ENCODE measurements around the gene PWP2. TPM values are rescaled to one million over a fixed set of nuclear protein-coding genes. Genes with fewer than 3 reads are reported as not detected.
"Not testable (repeated sequence)": the region's sequence is repeated elsewhere in the genome, so short reads cannot be mapped to it uniquely, and the experiment has no call there.

PWP2 gene
- total RNA-seq, 1 donor from 2014 or later: 3.6 TPM

- not testable (repeated sequence) for DNase-seq (ENCODE audit: low spot score)
Measured at GRCh38 chr21:44163167-44163653, 56.0 kb downstream of the PWP2 start.

DNA sequence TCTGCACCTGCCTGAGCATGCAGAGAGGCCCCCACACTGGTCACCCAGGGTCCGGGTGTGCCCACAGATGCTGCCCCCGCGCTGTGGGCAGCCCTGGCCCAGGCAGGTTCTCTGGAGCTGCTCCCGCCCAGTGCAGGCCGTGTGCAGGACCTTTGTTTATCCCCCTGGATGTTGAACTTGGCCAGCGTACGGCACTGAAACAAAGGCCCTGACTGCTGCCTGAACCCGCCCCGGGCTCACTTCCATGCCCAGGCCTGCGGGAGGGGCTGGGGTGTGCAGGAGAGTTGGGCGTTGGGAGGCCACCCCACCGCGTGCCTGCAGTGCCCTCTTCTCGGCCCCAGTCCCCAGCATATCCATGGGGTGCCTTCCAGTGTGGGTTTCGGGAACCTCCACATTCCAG lies 58.7 kb downstream of the PWP2 start:
- not testable (repeated sequence) for DNase-seq (ENCODE audit: low spot score)

- DNase-seq (ENCODE audit: low spot score): not testable (repeated sequence)
Measured at GRCh38 chr21:44167527-44167926, 60.3 kb downstream of the PWP2 start.

DNA sequence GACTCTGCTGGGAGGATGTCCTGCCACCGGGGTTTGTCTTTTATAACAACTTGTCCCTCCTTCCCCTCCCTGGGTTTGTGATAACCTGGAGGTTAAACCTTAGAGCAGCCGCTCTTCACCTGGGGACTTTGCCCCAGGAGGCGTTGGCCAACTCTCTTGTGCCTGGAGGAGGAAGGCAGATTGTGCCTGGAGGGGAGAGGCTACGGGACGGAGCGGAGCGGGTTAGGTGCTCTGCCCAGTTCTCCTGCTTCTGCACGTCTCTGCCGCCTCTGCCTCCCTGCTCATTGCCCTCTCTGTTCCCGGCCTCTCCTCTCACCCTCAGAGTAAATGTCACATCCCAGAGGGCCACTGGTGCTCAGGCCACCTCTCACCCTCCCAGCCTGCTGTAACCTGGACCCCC lies 63.1 kb downstream of the PWP2 start:
- not testable (repeated sequence) for DNase-seq (ENCODE audit: low spot score)

- not testable (repeated sequence) for DNase-seq (ENCODE audit: low spot score)
Measured at GRCh38 chr21:44170863-44171262, 63.7 kb downstream of the PWP2 start.

DNA sequence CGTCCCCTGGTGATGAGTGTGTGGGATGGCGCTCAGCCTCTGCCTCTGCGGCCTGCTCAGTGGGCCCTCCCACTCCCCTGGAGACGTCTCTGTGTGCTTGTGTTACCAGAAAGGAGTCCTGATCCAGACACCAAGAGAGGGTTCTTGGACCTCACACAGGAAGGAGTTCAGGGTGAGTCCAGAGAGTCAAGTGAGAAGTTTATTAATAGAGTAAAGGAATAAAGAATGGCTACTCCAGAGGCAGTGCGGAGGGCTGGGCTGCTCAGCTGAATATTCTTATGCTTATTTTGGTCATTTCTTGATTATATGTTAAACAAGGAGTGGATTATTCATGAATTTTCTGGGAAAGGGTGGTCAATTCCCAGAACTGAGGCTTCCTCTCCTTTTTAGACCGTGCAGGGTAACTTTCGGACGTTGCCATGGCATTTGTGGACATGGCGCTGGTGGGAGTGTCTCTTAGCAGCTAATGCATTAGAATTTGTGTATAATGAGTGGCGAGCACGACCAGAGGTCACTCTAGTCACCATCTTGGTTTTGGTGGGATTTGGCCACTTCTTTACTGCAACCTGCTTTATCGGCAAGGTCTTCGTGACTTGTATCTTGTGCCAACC lies 64.9 kb downstream of the PWP2 start:
- not testable (repeated sequence) for DNase-seq (ENCODE audit: low spot score)

DNA sequence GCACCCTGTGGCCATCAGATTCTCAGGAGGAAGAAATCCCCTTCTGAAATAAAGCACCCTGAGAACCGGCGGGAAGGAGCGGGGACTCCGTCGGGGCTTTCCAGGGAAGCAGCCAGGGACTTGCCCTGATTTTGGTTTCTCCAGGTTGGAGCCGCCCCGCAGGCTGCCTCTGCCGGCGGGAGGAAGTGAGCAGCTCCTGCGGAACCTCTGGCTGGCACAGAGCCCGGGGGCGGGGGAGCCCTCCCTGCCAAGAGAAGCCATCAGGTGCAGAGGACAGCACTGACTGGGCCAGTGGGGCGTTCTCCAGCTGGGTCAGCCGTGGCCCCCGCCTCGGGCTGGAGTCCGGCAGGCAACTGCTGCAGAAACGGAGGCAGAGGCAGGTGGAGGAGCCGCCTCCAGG lies 65.5 kb downstream of the PWP2 start:
- not testable (repeated sequence) for DNase-seq (ENCODE audit: low spot score)

- not testable (repeated sequence) for DNase-seq (ENCODE audit: low spot score)
Measured at GRCh38 chr21:44175189-44175588, 68.0 kb downstream of the PWP2 start.

DNA sequence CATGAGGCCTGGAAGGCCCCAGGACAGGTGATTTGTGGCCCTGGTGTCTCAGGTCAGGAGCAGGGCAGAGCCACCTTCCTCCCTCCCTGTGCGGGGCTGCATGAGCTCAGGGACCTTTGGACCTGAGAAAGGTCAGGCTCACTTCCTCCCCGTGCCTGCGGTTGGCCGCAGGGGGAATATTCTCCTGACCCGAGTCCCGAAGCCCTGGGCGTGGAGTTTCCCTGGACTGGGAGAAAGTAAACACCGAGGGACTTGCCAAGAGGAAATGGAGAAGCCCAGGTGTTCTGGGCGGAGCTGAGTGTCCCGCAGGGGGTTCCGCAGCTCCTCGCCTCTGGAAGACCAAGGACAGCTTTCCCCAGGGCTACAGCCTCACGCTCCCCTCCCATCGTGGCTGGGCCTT lies 68.9 kb downstream of the PWP2 start:
- not testable (repeated sequence) for DNase-seq (ENCODE audit: low spot score)

Other genes starting within 250 kb of the PWP2 start
- 33.9 TPM for gene AGPAT3, start 242.2 kb upstream of the PWP2 start, total RNA-seq (ENCODE audit: insufficient read depth, low replicate concordance)
- gene TRAPPC10, start 95.1 kb upstream of the PWP2 start, total RNA-seq (ENCODE audit: insufficient read depth, low replicate concordance): 18.5 TPM
- gene GATD3, start 26.3 kb downstream of the PWP2 start, total RNA-seq (ENCODE audit: insufficient read depth, low replicate concordance): 0.48 TPM
- gene ICOSLG, start 133.5 kb downstream of the PWP2 start, total RNA-seq (ENCODE audit: insufficient read depth, low replicate concordance): 1.9 TPM
- gene DNMT3L, start 154.5 kb downstream of the PWP2 start, total RNA-seq (ENCODE audit: insufficient read depth, low replicate concordance): not detected
- 0.72 TPM for gene AIRE, start 178.5 kb downstream of the PWP2 start, total RNA-seq (ENCODE audit: insufficient read depth, low replicate concordance)
- gene PFKL, start 192.7 kb downstream of the PWP2 start, total RNA-seq (ENCODE audit: insufficient read depth, low replicate concordance): 157 TPM
- 14.4 TPM for gene CFAP410, start 232.0 kb downstream of the PWP2 start, total RNA-seq (ENCODE audit: insufficient read depth, low replicate concordance)
- 2.9 TPM for gene TRPM2, start 246.2 kb downstream of the PWP2 start, total RNA-seq (ENCODE audit: insufficient read depth, low replicate concordance)